Left ventricle myocardium inferior (tissue), 1 donor: Measurements from ENCODE around the gene IWS1. TPM values are rescaled to one million over a fixed set of nuclear protein-coding genes. Genes with fewer than 3 reads are reported as not detected.

ENCODE experiments used
- DNase-seq: peaks from one replicate; pipeline ENCODE4 v3.0.0-alpha.2; 2020
- H3K27ac ChIP-seq: fragments of 200-600 bp; replicated peaks from 2 replicates; pipeline ENCODE4 v1.8.0; 2021
- H3K27me3 ChIP-seq: fragments of 200-600 bp; 2 replicates; pipeline ENCODE4 v1.8.0; 2021; ENCODE audit warnings: low read depth
- H3K36me3 ChIP-seq: fragments of 200-600 bp; 2 replicates; pipeline ENCODE4 v1.8.0; 2021
- H3K4me1 ChIP-seq: fragments of 200-600 bp; 2 replicates; pipeline ENCODE4 v1.8.0; 2021
- H3K4me3 ChIP-seq: fragments of 200-600 bp; 2 replicates; pipeline ENCODE4 v1.8.0; 2021; ENCODE audit warnings: mild to moderate bottlenecking, moderate library complexity
- H3K9me3 ChIP-seq: fragments of 200-600 bp; replicated peaks from 2 replicates; pipeline ENCODE4 v1.8.0; 2021
- intact Hi-C: fragments of 100-400 bp; cut with micrococcal nuclease; formaldehyde crosslinking; loops from one replicate; pipeline ENCODE4 v1.11.0; 2022
- total RNA-seq: library from RNA; stranded (reverse); fragmentation: NEBNext Ultra II Directional; extraction: Animal tissue kit (Norgen Biotek cat#: 25700); gene quantifications from one replicate; pipeline ENCODE4 v1.2.1, GENCODE V29; 2021
- TF ChIP-seq, protein P1 (sequence below): fragments of 200-600 bp; IDR thresholded peaks from 2 replicates; pipeline ENCODE4 v1.8.0; 2021; ENCODE audit warnings: antibody characterized with exemption, mild to moderate bottlenecking, borderline replicate concordance
- donor health status: DM: no; HTN: yes; CAD: no; lungs with severe emphysema.

The IWS1 gene
- total RNA-seq, 1 donor from 2014 or later, result 59.8 TPM

DNA sequence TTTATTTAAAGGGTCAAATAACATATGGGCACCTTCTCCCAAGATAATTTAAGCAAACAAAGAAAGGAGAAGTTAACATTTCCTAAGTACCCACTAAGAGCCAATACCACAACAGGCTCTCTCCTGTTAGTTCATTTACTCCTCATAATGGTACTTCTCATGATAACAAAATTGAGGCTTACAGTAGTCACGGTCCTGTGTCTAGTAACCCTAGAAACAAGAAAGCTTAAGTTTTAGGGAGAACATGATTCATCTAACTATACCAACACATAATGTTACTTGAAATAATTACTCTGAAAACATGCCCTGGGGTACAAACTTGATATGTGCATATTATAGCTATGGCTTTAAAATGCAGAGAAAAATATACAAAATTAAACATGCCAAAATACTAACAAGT, 19.8 kb downstream of the IWS1 start:
- no peak for DNase-seq
- peaks cover 48% of the 10 kb centered on the region for H3K4me1 ChIP-seq
- intact Hi-C loops, result no loop called here
- no peaks in the 10 kb centered on the region for H3K9me3 ChIP-seq
- no peaks in the 10 kb centered on the region for H3K27me3 ChIP-seq
- H3K27ac ChIP-seq, result no peak overlapping the region
- peaks cover 39% of the 10 kb centered on the region for H3K36me3 ChIP-seq
- H3K4me3 ChIP-seq, result no peak overlapping the region
- TF ChIP-seq, protein P1, sequence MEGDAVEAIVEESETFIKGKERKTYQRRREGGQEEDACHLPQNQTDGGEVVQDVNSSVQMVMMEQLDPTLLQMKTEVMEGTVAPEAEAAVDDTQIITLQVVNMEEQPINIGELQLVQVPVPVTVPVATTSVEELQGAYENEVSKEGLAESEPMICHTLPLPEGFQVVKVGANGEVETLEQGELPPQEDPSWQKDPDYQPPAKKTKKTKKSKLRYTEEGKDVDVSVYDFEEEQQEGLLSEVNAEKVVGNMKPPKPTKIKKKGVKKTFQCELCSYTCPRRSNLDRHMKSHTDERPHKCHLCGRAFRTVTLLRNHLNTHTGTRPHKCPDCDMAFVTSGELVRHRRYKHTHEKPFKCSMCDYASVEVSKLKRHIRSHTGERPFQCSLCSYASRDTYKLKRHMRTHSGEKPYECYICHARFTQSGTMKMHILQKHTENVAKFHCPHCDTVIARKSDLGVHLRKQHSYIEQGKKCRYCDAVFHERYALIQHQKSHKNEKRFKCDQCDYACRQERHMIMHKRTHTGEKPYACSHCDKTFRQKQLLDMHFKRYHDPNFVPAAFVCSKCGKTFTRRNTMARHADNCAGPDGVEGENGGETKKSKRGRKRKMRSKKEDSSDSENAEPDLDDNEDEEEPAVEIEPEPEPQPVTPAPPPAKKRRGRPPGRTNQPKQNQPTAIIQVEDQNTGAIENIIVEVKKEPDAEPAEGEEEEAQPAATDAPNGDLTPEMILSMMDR, result no peak

DNA sequence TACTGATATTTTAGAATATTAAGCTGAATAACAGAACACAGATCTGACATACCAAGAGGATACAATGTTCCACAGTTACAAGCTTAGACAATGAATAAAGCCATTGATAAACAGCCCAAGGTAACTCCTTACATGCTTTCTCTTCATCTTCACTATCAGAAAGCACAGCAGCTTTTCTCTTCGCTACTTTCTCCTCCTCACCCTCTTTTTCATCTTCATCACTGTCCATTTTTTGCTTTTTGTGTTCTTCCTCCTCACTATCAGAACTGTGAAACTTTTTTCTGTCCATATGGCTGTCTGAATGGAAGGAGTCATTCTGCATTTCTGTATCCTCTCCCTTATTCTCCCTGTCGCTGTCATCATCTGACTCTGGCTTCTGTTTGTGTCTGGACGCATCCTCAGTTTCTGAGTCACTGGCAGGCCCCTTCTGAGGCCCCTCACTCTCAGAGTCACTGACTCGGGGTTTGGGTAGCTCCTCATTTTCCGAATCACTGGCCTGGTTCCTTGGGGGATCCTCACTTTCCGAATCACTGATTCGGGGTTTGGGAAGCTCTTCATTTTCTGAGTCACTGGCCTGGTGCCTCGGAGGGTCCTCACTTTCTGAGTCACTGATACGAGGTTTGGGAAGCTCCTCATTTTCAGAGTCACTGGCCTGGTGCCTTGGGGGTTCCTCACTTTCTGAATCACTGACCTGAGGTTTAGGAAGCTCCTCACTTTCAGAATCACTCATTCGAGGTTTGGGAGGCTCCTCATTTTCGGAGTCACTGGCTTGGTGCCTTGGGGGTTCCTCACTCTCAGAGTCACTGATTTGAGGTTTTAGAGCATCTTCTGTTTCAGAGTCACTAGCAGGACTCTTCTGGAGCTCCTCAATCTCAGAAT, 21.5 kb downstream of the IWS1 start:
- TF ChIP-seq, protein P1, result no peak
- no peak for DNase-seq
- H3K36me3 ChIP-seq, result peaks cover 56% of the 10 kb centered on the region
- intact Hi-C loops, result no loop called here
- no peaks in the 10 kb centered on the region for H3K27me3 ChIP-seq
- H3K4me3 ChIP-seq, result no peak overlapping the region
- no peak overlapping the region for H3K27ac ChIP-seq
- peaks cover 38% of the 10 kb centered on the region for H3K4me1 ChIP-seq
- H3K9me3 ChIP-seq, result no peaks in the 10 kb centered on the region

DNA sequence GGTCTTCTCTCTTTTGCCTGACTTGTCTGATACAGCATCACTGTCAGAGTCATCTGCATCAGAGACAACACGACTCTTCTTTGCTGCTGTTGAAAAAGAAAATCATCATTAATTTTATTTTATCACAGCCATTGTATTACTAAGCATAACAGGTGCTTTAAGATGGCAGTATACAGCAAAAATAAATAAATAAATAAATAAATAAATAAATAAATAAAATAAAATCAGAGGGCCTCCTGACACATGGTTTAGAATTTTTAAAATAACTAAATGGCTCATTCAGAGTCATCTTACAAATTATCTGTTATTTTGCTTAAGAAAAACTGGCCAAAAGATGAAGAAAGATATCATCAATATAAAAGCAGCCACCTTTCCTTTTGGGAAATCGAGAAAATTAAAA, 22.8 kb downstream of the IWS1 start:
- TF ChIP-seq, protein P1, result no peak
- Histone ChIP-seq H3K9me3 (no peaks in the 10 kb centered on the region), H3K27me3 (no peaks in the 10 kb centered on the region), H3K27ac (no peak overlapping the region), H3K36me3 (peaks cover 69% of the 10 kb centered on the region), H3K4me1 (peaks cover 25% of the 10 kb centered on the region), H3K4me3 (no peak overlapping the region)
- intact Hi-C loops, result no loop called here
- no peak for DNase-seq

DNA sequence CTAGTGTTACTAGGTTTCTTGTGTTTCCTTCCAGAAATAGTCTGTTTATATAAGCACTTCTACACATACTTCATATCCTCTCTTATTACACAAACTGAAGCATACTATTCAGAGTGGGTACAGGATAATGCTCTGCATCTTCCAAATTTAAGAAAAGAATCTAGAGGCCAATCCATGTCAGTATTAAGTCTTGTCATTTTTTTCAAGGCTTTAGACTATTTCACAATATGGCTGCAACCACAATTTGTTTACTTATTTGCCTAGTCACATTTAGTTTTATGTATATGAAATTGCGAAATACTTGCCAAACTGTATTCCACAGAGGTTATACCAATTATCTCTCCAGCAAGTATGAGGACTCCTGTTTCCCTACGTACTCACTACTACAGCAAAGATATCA, 27.9 kb downstream of the IWS1 start:
- TF ChIP-seq, protein P1, result no peak
- Histone ChIP-seq H3K27me3 (no peaks in the 10 kb centered on the region), H3K4me1 (no peaks in the 10 kb centered on the region), H3K36me3 (peaks cover 88% of the 10 kb centered on the region), H3K27ac (no peak overlapping the region), H3K9me3 (no peaks in the 10 kb centered on the region), H3K4me3 (no peak overlapping the region)
- no peak for DNase-seq
- intact Hi-C loops, result no loop called here

DNA sequence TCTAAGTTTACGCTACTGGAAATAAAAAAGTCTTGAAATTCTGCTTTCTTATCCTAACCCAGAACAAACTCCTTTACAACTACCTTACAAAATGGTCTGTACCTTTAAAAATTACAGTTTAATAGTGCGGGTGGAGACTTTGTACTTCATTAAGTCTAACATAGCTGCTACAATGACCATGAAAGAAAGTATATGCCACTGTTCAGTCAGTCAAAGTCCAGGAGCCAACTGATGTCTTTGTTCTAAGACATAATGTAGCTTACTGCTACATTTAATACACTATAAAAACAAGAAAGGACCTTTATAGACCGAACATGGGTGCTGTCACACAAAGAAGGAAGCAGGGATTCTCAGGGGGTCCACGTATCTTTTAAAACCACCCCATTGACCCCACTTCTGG, 36.0 kb downstream of the IWS1 start:
- Histone ChIP-seq H3K4me3 (no peak overlapping the region), H3K27me3 (no peaks in the 10 kb centered on the region), H3K9me3 (no peaks in the 10 kb centered on the region), H3K36me3 (peaks cover 98% of the 10 kb centered on the region), H3K27ac (no peak overlapping the region), H3K4me1 (no peaks in the 10 kb centered on the region)
- intact Hi-C loops, result no loop called here
- TF ChIP-seq, protein P1, result no peak
- no peak for DNase-seq
